HG02870 (cell line): ENCODE data around the gene GIGYF2.
"Not testable (repeated sequence)": the region's sequence is repeated elsewhere in the genome, so short reads cannot be mapped to it uniquely, and the experiment has no call there.

Experiments
- ATAC-seq: cut with Tn5 transposase; IDR thresholded peaks from one replicate; pipeline ENCODE4 v1.9.1; 2021; ENCODE audit warnings: mild to moderate bottlenecking, moderate library complexity; ENCODE audit not compliant: unreplicated experiment

The GIGYF2 gene

DNA sequence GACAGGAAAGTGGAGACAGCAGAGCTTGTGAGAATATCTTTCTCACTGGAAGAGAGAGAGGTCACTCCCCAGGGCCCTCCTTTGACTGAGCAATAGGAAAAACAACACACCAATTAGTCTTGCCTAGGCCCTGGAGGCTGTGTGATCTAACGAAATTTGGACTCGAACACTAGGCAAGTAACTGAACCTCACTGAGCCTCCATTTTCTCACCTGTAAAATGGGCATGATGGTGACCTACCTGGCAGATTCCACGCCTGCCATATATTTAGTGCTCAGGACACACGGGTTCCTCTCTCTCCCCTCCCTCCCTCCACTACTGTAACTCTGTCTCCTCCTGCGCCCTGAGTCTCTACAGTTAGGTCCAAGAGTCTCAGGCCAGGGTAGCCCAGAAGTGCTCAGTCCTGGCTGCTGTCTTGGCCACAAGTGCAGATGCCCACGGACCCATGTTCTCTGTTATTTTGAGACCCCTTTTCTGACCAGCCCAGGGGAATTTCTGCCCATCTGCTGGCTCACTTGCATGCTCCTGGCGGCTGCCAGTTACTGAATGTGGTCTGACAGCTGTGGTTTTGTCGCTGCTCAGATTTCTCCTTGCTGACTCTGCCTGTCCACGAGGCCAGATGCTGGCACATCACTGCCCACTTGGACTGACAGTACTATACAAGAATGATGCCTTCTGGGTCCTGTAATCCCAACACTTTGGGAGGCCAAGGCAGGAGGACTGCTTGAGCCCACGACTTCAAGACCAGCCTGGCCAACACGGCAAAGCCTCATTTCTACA, 9.6 kb upstream of the GIGYF2 start:
- ATAC-seq: no peak

DNA sequence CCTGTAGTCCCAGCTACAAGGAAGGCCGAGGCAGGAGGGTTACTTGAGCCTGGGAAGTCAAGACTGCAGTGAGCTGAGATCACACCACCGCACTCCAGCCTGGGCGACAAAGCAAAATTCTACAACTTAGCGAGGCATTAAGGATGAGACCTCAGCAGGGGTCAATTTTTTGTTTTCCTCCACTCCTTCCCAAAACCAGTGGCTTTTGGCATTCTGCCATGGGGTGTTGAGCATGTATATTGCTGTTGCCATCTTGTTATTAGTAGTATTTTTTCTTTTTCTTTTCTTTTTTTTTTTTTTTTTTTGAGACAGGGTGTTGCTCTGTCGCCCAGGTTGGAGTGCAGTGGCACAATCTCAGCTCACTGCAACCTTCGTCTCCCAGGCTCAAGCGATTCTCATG, 8.9 kb upstream of the GIGYF2 start:
- ATAC-seq: no peak

DNA sequence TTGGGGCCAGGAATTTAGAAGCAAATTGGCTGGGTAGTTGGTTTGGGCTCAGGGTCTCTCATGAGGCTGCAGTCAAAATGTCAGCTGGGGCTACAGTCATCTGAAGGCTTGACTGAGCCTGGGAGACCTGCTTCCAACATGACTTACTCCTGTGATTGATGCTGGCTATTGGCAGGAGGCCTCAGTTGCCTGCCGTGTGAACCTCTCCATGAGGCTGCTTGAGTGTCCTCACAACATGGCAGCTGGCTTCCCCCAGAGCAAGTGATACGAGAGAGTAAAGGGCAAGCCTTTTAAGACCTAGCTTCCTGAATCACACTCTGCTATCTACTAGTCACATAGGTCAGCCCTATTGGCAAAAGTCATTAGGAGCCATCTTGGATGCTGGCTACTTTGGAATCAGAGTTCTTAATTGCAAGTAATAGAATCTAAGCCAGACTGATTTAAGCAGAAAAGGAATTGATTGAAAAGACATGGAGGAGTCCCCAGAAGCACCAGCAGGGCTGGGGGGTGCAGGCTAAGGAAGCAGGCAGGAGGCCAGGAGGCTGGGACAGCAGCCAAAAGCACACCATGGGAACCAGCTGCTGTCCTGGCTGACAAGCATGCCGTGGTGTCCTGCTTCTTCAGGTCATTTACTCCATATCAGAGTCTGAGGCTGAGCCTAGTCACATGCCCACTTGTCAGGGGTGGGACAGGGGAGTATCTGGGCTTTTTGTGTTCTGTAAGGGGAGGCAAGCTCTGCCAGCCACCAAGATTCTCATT, 7.8 kb upstream of the GIGYF2 start:
- no peak for ATAC-seq

DNA sequence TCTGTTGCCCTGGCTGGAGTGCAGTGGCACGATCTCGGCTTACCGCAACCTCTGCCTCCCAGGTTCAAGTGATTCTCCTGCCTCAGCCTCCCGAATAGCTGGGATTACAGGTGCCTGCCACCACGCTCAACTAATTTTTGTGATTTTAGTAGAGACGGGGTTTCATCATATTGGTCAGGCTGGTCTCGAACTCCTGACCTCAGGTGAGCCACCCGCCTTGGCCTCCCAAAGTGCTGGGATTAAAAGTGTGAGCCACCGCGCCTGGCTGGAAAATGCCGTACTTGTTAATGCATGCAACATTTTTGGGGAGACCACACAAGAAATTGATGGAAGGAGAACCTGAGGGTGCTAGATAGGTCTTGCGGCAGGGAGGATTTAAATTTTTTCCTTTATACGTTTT, 6.0 kb upstream of the GIGYF2 start:
- not testable (repeated sequence) for ATAC-seq

DNA sequence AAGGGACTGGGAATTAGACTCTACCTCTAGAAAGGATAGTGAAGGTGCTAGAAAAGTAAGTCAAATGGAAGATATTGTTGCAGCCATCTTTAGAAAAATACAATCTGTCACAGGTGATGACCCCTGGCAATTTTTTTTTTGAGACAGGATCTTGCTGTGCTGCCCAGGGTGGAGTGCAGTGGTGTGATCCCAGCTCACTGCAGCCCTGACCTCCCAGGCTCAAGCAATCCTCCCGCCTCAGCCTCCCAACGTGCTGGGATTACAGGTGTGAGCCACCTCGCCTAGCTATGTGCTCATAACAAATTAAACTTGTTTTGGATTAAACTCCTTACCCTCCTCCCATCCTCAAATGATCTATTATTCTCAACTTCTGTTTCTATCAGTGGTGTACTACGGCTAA, 3.8 kb upstream of the GIGYF2 start:
- ATAC-seq: no peak

DNA sequence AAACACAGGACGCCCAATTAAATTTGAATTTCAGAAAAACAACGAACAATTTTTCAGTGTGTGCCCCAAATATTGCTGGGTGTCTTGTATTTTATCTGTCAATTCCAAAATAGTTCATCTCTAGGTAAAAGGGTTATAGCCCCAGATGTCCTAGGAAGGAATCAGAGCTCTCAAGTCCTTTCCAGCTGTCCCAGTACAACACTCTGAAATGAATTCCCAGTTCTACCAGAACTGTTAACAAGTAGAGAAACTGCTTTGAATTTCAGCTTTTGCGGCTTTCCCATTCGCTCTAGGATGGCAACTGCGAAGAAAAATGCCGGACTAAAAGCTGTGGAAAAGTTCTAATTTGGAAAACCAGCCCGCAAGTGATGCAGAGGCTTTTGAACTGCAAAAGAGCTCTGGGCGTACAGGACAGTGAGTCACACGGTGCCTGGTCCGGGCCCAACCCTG, 497 bp upstream of the GIGYF2 start:
- no peak for ATAC-seq

DNA sequence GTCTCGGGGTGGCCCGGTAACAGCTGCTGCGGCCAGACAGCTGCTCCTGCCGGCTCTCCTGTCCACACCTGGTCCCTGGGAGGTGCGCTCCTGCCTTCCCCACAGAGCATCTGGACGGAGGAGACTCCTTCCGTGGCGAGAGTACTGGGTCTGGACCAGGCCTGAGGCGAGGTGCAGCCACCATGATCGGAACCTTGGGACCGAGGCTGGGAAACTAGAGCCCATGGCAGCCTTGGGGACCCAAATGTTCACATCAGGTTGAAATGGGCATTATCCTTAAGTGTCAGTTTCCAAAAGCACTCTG, 628 bp downstream of the GIGYF2 start:
- peak; percentile 26 for ATAC-seq

DNA sequence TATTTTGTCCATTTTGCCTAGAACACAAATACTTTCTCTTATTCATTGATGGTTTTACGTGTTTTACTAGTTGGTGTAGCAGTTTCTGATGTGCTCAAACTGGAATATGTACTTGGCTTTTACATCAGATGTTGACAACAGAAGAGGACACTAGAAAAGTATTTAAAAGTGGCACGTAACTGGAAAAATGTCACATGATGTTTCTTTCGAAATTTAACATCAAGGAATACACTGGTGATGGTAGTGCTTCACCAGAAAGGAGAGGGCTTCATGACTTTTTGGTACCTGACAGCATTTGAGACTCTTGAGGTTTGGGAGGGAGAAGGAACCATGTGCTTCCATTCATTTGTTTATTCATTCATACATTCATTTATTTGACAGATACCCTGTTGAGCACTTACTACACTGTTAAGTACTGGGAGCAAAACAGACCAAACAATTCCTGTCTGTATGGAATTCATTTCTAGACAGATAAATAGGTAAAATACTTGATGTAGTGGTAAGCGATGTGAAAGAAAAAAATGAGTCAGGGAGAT, 1.5 kb downstream of the GIGYF2 start:
- no peak for ATAC-seq

DNA sequence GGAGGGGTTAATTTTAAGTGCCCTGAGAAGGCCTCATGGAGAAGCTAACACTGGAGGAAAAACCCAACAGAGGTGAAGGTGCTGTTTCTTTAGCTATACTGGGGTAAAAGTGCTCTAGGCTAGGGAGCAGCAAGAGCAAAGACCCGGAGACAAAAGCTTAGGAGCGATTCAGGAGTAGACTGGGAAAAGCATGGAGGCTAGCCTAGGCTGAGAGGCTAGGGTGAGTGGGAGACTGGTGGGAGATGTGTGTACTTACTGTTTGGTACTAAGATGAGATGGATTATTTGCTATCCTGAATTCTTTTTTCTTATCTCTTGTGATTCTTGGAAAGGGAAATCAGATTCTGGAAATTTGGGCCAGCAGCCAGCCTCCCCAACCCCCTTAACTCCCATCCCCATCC, 2.0 kb downstream of the GIGYF2 start:
- no peak for ATAC-seq

DNA sequence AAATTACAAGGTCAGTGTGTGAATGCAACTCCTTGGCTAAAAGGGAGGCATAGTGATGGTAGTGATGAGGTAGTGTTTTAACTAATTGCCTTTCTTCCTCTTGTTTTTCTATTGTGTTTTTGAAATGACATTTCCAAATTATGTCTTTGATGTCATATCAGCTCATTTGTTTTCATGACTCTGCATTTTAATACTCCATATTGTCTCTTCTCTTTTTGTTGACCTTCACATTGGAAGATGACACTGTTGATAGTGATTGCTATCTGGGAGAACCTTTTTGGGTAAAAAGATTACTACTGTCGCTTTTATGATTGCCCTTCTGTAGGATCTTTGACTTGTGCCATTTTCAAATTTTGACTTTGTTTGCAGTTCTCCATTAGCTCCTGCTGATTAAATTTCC, 3.0 kb downstream of the GIGYF2 start:
- no peak for ATAC-seq

DNA sequence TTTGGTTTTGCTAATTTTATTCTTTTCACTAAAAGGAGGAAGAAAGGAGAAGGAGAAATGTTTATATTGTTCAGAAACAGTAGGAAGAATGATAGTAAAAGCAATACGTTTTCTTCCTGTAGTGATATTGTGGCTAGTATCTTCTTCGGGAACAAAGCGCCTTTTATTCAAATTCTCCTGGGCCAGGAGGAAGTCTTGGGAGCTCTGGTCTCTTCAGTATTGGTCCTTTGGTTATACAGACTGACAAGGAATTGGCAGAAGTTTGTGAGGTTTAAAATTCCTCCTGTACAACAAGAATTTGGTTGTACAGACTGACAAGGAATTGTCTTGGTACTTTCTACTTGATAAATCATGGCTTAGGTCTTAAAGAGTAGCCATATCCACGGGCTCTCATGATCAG, 9.9 kb downstream of the GIGYF2 start:
- no peak for ATAC-seq

DNA sequence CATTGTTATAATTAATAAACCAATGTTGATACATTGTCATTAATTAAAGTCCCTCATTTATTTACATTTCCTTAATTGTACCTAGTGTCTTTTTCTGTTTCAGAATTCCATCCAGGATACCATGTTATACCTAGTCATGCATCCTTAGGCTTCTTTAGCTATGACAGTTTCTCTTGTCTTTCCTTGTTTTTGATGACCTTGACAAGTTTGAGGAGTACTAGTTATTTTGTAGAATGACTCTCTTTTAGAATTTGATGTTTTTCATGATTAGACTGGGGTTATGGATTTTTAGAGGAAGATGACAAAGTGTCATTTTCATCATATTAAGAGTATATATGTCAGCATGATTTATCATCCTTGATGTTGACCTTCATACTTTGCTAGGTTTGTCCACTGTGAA, 16.4 kb downstream of the GIGYF2 start:
- ATAC-seq: no peak

DNA sequence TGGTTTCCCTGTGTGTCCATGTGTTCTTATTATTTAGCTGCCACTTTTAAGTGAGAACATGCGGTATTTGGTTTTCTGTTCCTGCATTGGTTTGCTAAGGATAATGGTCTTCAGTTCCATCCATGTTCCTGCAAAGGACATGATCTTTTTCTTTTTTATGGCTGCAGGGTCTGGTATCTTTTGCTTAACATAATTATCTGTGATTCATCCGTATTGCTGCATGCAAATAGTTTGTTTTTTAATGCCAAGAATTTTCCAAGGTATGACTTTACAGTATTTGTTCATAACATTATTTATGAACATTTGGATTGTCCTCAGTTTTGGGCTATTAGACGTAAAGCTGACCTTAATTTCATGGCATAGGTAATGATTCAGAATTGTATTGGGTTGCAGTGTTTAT, 17.8 kb downstream of the GIGYF2 start:
- ATAC-seq: no peak

DNA sequence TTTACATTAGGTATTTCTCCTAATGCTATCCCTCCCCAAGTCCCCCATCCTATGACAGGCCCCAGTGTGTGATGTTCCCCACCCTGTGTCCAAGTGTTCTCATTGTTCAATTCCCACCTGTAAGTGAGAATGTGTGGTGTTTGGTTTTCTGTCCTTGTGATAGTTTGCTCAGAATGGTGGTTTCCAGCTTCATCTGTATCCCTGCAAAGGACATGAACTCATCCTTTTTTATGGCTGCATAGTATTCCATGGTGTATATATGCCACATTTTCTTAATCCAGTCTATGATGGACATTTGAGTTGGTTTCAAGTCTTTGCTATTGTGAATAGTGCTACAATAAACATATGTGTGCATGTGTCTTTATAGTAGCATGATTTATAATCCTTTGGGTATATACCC, 22.9 kb downstream of the GIGYF2 start:
- not testable (repeated sequence) for ATAC-seq

DNA sequence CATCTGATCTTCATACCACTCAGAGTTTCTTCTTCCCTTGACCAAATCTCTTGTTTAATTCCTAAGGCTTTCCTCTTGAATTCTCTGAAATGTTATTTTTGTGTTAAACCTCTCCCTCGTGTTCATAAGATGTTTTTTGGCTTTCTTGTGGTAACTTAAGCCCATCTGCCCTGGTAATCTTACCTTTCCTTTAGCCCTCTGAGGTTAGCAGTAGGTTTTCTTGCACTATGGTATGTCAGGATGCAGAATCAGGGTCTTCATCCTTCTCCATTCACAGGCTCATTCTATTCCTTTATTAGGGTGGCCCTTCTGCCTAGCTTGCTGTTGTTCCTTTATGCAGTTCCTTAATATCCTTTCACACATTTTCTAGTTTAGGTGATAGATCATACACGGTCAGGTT, 24.1 kb downstream of the GIGYF2 start:
- ATAC-seq: no peak

DNA sequence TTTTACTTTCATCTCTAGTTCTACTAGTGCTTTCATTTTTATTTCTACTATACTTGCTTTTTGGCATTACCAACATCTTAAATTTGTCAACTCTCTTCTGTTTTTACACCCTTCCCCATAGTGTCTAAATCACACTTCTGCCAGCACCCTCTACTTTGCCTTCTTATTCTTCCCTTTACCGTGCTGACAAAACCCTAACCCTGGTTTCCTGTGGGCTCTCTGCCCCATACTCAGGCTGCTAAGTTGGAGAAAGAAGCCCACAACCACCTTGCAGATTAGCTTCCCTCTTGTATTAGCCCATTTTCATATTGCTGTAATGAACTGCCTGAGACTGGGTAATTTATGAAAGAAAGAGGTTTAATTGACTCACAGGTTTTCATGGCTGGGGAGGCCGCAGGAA, 24.8 kb downstream of the GIGYF2 start:
- ATAC-seq: no peak

DNA sequence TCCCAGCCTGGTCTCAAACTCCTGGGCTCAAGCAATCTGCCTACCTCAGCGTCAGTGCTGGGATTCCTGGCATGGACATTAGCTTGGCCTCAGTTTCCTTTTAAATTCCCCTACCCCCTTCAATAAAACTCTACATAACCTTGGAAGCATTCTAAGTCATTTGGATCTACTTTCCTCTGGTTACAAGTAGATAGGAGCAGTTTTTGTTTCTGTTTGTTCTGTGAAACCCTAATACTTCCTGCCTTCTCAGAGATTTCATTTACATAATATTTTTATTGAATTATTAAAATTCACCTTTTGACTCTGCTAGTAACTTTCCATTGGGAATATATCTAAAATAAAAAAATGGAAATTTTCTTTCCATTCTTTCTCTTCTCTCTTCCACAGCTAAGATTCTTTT, 25.9 kb downstream of the GIGYF2 start:
- ATAC-seq: no peak

DNA sequence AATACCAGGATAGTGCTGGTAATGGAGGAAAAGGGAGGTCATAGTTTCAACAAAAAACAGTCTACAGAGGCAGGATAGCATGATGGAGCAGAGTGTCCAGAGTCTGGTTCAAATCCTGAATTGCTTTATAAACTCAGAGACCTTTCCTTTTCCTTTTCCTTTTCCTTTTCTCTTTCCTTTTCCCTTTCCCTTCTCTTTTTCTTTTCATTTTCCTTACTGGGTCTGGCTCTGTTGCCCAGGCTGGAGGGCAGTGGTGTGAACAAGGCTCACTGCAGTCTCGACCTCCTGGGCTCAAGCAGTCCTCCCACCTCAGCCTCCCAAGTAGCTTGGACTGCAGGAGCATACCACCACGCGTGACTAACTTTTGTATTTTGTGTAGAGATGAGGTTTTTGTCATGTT, 31.7 kb downstream of the GIGYF2 start:
- ATAC-seq: no peak

DNA sequence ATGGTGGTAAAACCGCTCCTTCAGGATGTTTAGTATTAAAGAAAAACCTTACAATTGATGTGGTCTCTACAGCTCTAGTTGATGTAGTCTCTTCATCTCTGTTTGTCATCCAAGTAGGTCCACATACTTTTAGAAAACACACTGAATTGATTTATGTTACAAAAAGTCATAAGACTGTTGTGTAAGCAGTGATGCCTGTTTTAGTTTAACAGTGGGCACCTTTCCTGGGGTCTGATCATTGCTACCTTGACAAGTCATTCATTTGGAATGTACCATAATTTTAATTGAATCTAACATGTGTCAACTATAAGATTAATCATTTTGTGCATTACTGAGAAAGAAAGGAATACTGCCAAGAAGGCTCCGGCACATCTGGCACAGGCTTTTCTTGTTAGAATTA, 34.3 kb downstream of the GIGYF2 start:
- no peak for ATAC-seq

DNA sequence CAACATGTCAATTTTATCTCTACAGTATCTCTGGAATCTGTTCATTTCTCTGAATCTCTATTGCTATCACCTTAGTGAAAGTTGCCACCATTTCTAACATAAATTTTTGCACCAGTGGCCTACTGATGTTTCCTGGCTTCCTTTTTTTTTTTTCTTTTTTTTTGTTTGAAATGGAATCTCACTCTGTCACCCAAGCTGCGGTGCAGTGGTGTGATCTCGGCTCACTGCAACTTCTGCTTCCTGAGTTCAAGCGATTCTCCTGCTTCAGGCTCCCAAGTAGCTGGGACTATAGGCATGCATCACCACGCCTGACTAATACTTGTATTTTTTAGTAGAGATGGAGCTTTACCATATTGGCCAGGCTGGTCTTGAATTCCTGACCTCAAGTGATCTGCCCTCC, 44.2 kb downstream of the GIGYF2 start:
- no peak for ATAC-seq

DNA sequence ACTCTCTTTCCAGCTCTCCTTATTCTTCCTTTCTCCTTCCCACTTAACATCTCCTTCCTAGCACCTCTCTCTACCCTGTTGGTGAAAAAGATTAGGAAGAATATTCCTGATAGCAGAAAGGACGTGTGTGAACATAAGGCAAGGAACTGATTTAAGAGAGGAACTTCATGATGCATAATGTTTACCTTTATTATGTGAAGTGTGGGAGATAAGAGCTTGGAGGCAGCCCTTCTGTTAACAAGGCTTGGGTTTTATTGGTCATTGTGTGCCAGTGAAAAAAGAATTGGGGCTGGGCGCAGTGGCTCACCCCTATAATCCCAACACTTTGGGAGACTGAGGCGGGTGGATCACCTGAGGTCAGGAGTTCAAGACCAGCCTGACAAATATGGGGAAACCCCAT, 44.8 kb downstream of the GIGYF2 start:
- no peak for ATAC-seq

DNA sequence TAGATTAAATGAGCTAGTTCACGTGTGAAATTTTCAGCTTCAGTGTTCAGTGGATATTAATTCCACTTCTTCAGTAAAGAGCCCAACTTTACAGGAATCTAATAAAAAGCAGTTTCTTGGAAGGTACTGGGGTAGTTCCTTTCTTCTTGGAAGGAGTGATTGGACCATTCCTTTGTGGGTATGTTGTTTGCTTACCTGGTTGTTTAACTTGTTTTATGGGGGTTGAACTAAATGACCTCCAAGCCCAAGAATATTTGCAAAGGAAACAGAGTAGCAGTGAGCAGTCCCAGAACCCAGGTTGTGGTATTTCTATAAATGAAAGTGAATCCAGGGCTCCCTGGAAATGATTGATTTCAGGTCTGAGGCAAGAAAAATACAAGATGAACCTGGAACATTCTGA, 47.8 kb downstream of the GIGYF2 start:
- ATAC-seq: no peak
